CD4-positive, alpha-beta memory T cell (primary cell): ENCODE results near the gene GPR31. TPM values are rescaled to one million over a fixed set of nuclear protein-coding genes. Genes with fewer than 3 reads are reported as not detected.

Experiments
- CTCF ChIA-PET: fragments of 350-600 bp; sonication (Branson Sonifier 250); formaldehyde crosslinking; loops from one replicate; lab custom pipeline; 2021; ENCODE audit warnings: inconsistent platforms; ENCODE audit not compliant: partially characterized antibody; lab: Charles Lee
- POLR2A ChIA-PET: fragments of 350-600 bp; sonication (Branson Sonifier 250); formaldehyde crosslinking; loops from one replicate; lab custom pipeline; 2021; ENCODE audit not compliant: partially characterized antibody; lab: Charles Lee
- DNase-seq, 5 donors: peaks; one replicate each; pipeline versions ENCODE4 v3.0.0 to v3.0.0-alpha.2; 2020 to 2022; ENCODE audit warnings: mixed read lengths in 1 of 5
- H3K27ac ChIP-seq: one replicate; pipeline ENCODE4 v1.7.0; 2013; ENCODE audit warnings: low read depth, low read length
- H3K27me3 ChIP-seq: 2 replicates; pipeline ENCODE4 v1.7.0; 2013; ENCODE audit warnings: mild to moderate bottlenecking, low read length, moderate library complexity; ENCODE audit not compliant: insufficient read depth
- H3K36me3 ChIP-seq: 2 replicates; pipeline ENCODE4 v1.7.0; 2013; ENCODE audit warnings: mild to moderate bottlenecking, low read length, moderate library complexity; ENCODE audit not compliant: insufficient read depth
- H3K4me1 ChIP-seq: 2 replicates; pipeline ENCODE4 v1.7.0; 2013; ENCODE audit warnings: mild to moderate bottlenecking, low read length, moderate library complexity; ENCODE audit not compliant: insufficient read depth
- H3K4me3 ChIP-seq, 2 donors: one replicate each; pipeline ENCODE4 v1.7.0; 2013; ENCODE audit warnings: low read length in 2 of 2, mild to moderate bottlenecking in 1 of 2
- H3K9me3 ChIP-seq, 2 donors: one replicate each; pipeline ENCODE4 v1.7.0; 2013; ENCODE audit warnings: low read length in 2 of 2, control low read depth in 1 of 2; ENCODE audit not compliant: control insufficient read depth in 1 of 2
- H3K27ac Mint-ChIP-seq, 7 donors: one replicate each; pipeline ENCODE4 v1.8.0; 2020 to 2021; ENCODE audit warnings: mixed read lengths in 7 of 7, mild to moderate bottlenecking in 6 of 7, inconsistent platforms in 3 of 7, moderate library complexity in 3 of 7
- H3K27me3 Mint-ChIP-seq, 2 donors: one replicate each; pipeline ENCODE4 v1.8.0; 2020 to 2021; ENCODE audit warnings: mixed read lengths in 2 of 2
- H3K36me3 Mint-ChIP-seq, 2 donors: one replicate each; pipeline ENCODE4 v1.8.0; 2020 to 2021; ENCODE audit warnings: mixed read lengths in 2 of 2, inconsistent platforms in 1 of 2, mild to moderate bottlenecking in 1 of 2
- H3K4me1 Mint-ChIP-seq, 4 donors: one replicate each; pipeline ENCODE4 v1.8.0; 2020 to 2021; ENCODE audit warnings: mixed read lengths in 4 of 4, mild to moderate bottlenecking in 1 of 4
- H3K4me3 Mint-ChIP-seq, 8 donors: one replicate each; pipeline ENCODE4 v1.8.0; 2020 to 2021; ENCODE audit warnings: mixed read lengths in 8 of 8, mild to moderate bottlenecking in 7 of 8, moderate library complexity in 6 of 8, inconsistent platforms in 3 of 8
- H3K9me3 Mint-ChIP-seq, 8 donors: one replicate each; pipeline ENCODE4 v1.8.0; 2020 to 2021; ENCODE audit warnings: mixed read lengths in 8 of 8, mild to moderate bottlenecking in 5 of 8, inconsistent platforms in 3 of 8, moderate library complexity in 1 of 8
- intact Hi-C: fragments of 100-400 bp; cut with micrococcal nuclease; formaldehyde crosslinking; loops from one replicate; pipeline ENCODE4 v1.15.1; 2023
- polyA plus RNA-seq, 2 donors: library from polyadenylated mRNA; unstranded; fragments of 300-500 nt; fragmentation: Illumina TruSeq; gene quantifications; one replicate each; pipeline ENCODE4 v1.2.3, GENCODE V29; 2021
- total RNA-seq, 2 experiments: library from RNA; stranded (reverse); gene quantifications; one replicate each; pipeline ENCODE4 v1.2.3, GENCODE V29; 2021

Gene GPR31
- total and polyA plus RNA-seq, 4 experiments from 2014 or later, result not detected

DNA sequence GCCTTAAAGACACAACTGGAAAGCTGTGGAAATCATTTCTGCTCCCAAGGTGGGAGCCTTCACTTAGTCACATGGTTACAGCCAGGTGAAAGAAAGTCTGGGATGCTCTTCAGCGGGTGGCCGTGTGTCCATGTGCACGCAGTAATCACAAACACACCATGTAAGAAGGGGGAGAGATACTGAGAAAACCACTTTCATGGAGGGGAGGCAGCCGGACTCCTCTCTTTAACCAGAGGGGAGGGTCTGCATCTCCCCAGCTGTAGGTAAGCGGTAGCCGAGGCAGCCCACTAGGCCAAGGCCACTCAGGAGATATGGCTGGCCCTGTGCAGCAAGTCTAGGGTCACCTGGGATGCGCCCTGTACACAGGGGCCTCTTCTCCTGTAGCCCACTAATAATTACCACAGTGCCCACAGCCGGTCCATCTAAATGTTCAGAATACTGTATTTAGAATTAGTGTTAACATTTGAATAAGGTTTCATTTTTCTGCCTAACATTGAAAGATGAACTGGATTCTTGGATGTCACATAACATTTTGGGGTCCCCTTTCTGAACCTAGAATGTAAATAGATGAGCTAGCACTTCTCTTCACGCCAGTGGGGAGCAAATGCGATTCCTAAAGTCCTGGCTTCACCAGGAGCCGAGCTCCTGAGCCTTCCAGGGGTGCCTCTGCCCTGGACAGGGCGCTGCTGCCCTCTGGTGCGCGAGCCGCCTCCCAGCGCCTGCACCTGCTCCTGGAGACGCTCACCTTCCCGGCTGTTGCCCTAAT is 15.9 kb downstream of the GPR31 start:
- peak overlapping the region in 2 of 8 donors; percentile 63 to 69 for H3K4me3 Mint-ChIP-seq

DNA sequence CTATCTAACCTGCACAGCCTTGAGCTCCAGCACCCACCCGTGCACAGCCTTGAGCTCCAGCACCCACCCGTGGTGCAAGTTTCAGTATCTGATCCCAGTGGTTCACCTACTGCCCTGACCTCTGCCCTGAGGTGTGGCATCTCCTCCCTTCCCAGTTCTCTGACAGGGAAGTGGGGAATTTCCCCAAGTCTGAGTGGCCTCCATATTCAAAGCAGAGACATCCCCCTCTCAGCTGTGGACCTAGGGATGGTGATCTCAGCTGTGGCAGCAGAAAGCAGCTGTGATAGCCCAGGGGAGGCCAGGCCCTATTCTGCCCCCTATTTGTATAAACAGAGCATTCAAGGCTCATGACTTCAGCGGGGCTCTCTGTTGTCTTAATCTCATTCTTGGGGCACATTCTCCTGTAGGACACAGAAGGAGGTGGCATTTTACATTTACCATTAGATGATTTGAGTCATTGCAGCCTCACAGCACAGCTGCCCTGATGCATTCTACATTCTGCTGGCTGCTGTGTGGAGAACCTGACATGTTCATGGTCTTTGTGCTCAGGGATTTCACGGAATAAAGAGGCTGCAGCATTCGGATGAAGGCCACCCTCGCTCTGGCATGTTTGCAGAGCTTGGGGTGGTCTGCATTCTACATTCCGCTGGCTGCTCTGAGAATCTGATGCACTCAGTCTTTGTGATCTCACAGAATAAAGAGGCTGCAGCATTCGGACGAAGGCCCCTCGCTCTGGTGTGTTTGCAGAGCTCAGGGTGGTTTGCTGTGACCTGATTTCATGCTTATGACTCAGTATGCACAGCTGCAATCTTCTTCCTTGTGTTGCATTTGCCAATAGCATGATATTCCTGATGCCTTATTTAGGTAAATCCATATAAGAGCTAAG is 16.9 kb downstream of the GPR31 start:
- intact Hi-C loops, result loop anchor here (5.0 kb wide), 1 partner anchor 49 kb away; no protein-coding TSS in a partner anchor
- peak overlapping the region; percentile 58 to 83 (median 72) for H3K27ac Mint-ChIP-seq

More for the DNA sequence above, 15.9 kb downstream of the GPR31 start:
- ChIA-PET CTCF (interaction anchor here (0.6 to 9.8 kb wide), 42 partner anchors 9 to 371 kb away, joined by 3 to 121 read pairs (median 4); partner anchors contain the start of genes CCR6 and CEP43), POLR2A (interaction anchor here (0.6 to 3.5 kb wide), 12 partner anchors 13 to 186 kb away, joined by 3 to 15 read pairs (median 7); partner anchors contain the start of genes CEP43 and RNASET2)
- H3K36me3 ChIP-seq, result peaks cover 6% of the 10 kb centered on the region
- Mint-ChIP-seq H3K4me1 (peaks cover 24 to 51% (median 29%) of the 10 kb centered on the region in 4 donors), H3K36me3 (peaks cover 9 to 10% of the 10 kb centered on the region in 2 donors), H3K27ac (peak overlapping the region; percentile 72 to 91 (median 81)), H3K9me3 (no peaks in the 10 kb centered on the region), H3K27me3 (peaks cover 0 to 2% of the 10 kb centered on the region in 2 donors)
- H3K27me3 ChIP-seq, result no peaks in the 10 kb centered on the region
- peaks cover 17% of the 10 kb centered on the region for H3K4me1 ChIP-seq
- no peaks in the 10 kb centered on the region for H3K9me3 ChIP-seq
- peak in 4 of 5 donors; percentile 54 to 62 (median 56) for DNase-seq
- intact Hi-C loops, result loop anchor here (1.0 to 5.0 kb wide), 7 partner anchors 50 to 367 kb away; partner anchors contain the start of gene CEP43
- H3K4me3 ChIP-seq, result no peak overlapping the region
- no peak overlapping the region for H3K27ac ChIP-seq

DNA sequence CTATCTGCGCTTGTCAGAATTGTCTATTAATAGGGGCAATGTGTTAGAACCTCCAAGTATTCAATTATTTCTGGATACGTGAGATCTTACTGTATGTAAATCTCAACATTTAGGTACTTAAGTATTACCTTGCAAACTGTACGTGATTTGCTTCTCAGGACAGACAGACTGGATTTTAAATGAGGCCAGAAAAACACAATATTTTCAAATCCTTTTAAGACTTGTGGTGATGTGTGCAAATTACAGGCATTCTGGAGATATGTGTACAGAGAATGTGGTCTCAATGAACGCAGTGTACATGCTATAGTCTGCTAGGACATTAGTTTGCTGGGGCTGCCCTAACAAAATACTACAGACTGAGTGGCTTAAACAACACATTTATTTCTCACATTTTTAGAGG is 18.0 kb downstream of the GPR31 start:
- no peak overlapping the region for H3K4me3 Mint-ChIP-seq
- no peak overlapping the region for H3K27ac ChIP-seq
- H3K4me3 ChIP-seq, result no peak overlapping the region
- intact Hi-C loops, result loop anchor here (2.0 to 5.0 kb wide), 2 partner anchors 17 to 47 kb away; partner anchors contain the start of gene CCR6
- H3K9me3 Mint-ChIP-seq, result no peaks in the 10 kb centered on the region
- no peaks in the 10 kb centered on the region for H3K27me3 Mint-ChIP-seq
- no peaks in the 10 kb centered on the region for H3K27me3 ChIP-seq
- ChIA-PET POLR2A (interaction anchor here (0.6 to 3.5 kb wide), 5 partner anchors 17 to 188 kb away, joined by 3 to 21 read pairs (median 6); partner anchors contain the start of genes CCR6 and RNASET2), CTCF (interaction anchor here (1.0 to 9.8 kb wide), 11 partner anchors 13 to 365 kb away, joined by 3 to 121 read pairs (median 7); partner anchors contain the start of genes CCR6 and CEP43)
- peaks cover 25 to 28% of the 10 kb centered on the region in 2 donors for H3K36me3 Mint-ChIP-seq
- H3K4me1 Mint-ChIP-seq, result peaks cover 25 to 64% (median 34%) of the 10 kb centered on the region in 4 donors
- peak overlapping the region in 6 of 7 donors; percentile 1 to 83 (median 24) for H3K27ac Mint-ChIP-seq
- H3K9me3 ChIP-seq, result no peaks in the 10 kb centered on the region
- H3K4me1 ChIP-seq, result peaks cover 17% of the 10 kb centered on the region
- peaks cover 20% of the 10 kb centered on the region for H3K36me3 ChIP-seq
- DNase-seq, result no peak

More for the DNA sequence above, 16.9 kb downstream of the GPR31 start:
- peaks cover 14% of the 10 kb centered on the region for H3K36me3 ChIP-seq
- no peak overlapping the region for H3K4me3 ChIP-seq
- H3K27ac ChIP-seq, result no peak overlapping the region
- Mint-ChIP-seq H3K4me3 (peak overlapping the region in 2 of 8 donors; percentile 3 to 14), H3K36me3 (peaks cover 17 to 20% of the 10 kb centered on the region in 2 donors), H3K27me3 (no peaks in the 10 kb centered on the region), H3K4me1 (peaks cover 25 to 57% (median 30%) of the 10 kb centered on the region in 4 donors), H3K9me3 (no peaks in the 10 kb centered on the region)
- POLR2A ChIA-PET, result interaction anchor here (0.6 to 3.5 kb wide), 11 partner anchors 12 to 190 kb away, joined by 3 to 15 read pairs (median 8); partner anchors contain the start of gene RNASET2
- CTCF ChIA-PET, result interaction anchor here (1.0 to 9.8 kb wide), 31 partner anchors 8 to 370 kb away, joined by 3 to 121 read pairs (median 5); partner anchors contain the start of genes CCR6 and CEP43
- no peaks in the 10 kb centered on the region for H3K27me3 ChIP-seq
- H3K4me1 ChIP-seq, result peaks cover 17% of the 10 kb centered on the region
- no peak for DNase-seq
- H3K9me3 ChIP-seq, result no peaks in the 10 kb centered on the region

DNA sequence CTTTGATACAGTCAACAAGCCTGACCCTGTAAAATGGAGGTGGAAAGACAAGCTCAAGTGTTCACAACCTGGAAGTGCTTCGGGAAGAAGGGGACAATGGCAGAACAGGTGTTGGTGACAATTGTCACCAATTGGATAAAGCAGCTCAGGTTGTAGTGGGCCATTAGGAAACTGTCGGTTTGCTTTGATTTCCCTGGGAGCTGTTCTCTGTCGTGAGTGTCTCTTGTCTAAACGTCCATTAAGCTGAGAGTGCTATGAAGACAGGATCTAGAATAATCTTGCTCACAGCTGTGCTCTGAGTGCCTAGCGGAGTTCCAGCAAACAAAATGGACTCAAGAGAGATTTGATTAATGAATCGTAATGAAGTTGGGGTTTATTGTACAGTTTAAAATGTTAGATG is 19.9 kb downstream of the GPR31 start:
- no peak overlapping the region for H3K4me3 Mint-ChIP-seq
- POLR2A ChIA-PET, result interaction anchor here (0.9 to 3.2 kb wide), 3 partner anchors 15 to 183 kb away, joined by 3 to 21 read pairs (median 6); partner anchors contain the start of gene CCR6
- intact Hi-C loops, result loop anchor here (2.0 kb wide), 1 partner anchor 15 kb away; the partner anchor contains the start of gene CCR6
- H3K27me3 Mint-ChIP-seq, result no peaks in the 10 kb centered on the region
- Histone ChIP-seq H3K4me3 (no peak overlapping the region), H3K27me3 (no peaks in the 10 kb centered on the region), H3K27ac (no peak overlapping the region), H3K4me1 (peaks cover 22% of the 10 kb centered on the region), H3K36me3 (peaks cover 22% of the 10 kb centered on the region), H3K9me3 (no peaks in the 10 kb centered on the region)
- peak overlapping the region in 4 of 7 donors; percentile 20 to 53 (median 30) for H3K27ac Mint-ChIP-seq
- DNase-seq, result no peak
- CTCF ChIA-PET, result interaction anchor here (1.1 to 9.8 kb wide), 13 partner anchors 9 to 363 kb away, joined by 3 to 121 read pairs (median 6); partner anchors contain the start of gene CCR6
- H3K36me3 Mint-ChIP-seq, result peaks cover 34 to 36% of the 10 kb centered on the region in 2 donors
- peaks cover 32 to 77% (median 41%) of the 10 kb centered on the region in 4 donors for H3K4me1 Mint-ChIP-seq
- no peaks in the 10 kb centered on the region for H3K9me3 Mint-ChIP-seq

DNA sequence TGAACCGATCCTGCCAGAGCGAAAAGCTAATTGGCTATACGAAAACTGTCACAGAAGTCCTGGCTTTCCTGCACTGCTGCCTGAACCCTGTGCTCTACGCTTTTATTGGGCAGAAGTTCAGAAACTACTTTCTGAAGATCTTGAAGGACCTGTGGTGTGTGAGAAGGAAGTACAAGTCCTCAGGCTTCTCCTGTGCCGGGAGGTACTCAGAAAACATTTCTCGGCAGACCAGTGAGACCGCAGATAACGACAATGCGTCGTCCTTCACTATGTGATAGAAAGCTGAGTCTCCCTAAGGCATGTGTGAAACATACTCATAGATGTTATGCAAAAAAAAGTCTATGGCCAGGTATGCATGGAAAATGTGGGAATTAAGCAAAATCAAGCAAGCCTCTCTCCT is 20.7 kb downstream of the GPR31 start:
- Histone ChIP-seq H3K36me3 (peaks cover 22% of the 10 kb centered on the region), H3K9me3 (no peaks in the 10 kb centered on the region), H3K4me1 (peaks cover 19% of the 10 kb centered on the region), H3K27ac (no peak overlapping the region), H3K4me3 (no peak overlapping the region), H3K27me3 (no peaks in the 10 kb centered on the region)
- POLR2A ChIA-PET, result interaction anchor here (1.2 to 3.2 kb wide), 2 partner anchors 14 to 38 kb away, joined by 3 to 21 read pairs; partner anchors contain the start of gene CCR6
- peak overlapping the region in 4 of 7 donors; percentile 46 to 77 (median 66) for H3K27ac Mint-ChIP-seq
- H3K27me3 Mint-ChIP-seq, result no peaks in the 10 kb centered on the region
- CTCF ChIA-PET, result interaction anchor here (0.8 to 9.8 kb wide), 5 partner anchors 41 to 362 kb away, joined by 3 to 121 read pairs (median 4); no protein-coding TSS in a partner anchor
- peaks cover 31 to 81% (median 43%) of the 10 kb centered on the region in 4 donors for H3K4me1 Mint-ChIP-seq
- DNase-seq, result no peak
- H3K9me3 Mint-ChIP-seq, result no peaks in the 10 kb centered on the region
- H3K36me3 Mint-ChIP-seq, result peaks cover 36 to 40% of the 10 kb centered on the region in 2 donors
- no peak overlapping the region for H3K4me3 Mint-ChIP-seq
- intact Hi-C loops, result no loop called here

DNA sequence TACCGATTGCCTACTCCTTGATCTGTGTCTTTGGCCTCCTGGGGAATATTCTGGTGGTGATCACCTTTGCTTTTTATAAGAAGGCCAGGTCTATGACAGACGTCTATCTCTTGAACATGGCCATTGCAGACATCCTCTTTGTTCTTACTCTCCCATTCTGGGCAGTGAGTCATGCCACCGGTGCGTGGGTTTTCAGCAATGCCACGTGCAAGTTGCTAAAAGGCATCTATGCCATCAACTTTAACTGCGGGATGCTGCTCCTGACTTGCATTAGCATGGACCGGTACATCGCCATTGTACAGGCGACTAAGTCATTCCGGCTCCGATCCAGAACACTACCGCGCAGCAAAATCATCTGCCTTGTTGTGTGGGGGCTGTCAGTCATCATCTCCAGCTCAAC is 21.4 kb downstream of the GPR31 start:
- Histone ChIP-seq H3K9me3 (no peaks in the 10 kb centered on the region), H3K27me3 (no peaks in the 10 kb centered on the region), H3K27ac (no peak overlapping the region), H3K36me3 (peaks cover 22% of the 10 kb centered on the region), H3K4me1 (peaks cover 19% of the 10 kb centered on the region), H3K4me3 (no peak overlapping the region)
- peaks cover 40 to 43% of the 10 kb centered on the region in 2 donors for H3K36me3 Mint-ChIP-seq
- H3K27ac Mint-ChIP-seq, result peak overlapping the region in 2 of 7 donors; percentile 46 to 52
- no peak for DNase-seq
- peaks cover 28 to 82% (median 42%) of the 10 kb centered on the region in 4 donors for H3K4me1 Mint-ChIP-seq
- POLR2A ChIA-PET, result interaction anchor here (1.2 to 4.9 kb wide), 3 partner anchors 13 to 38 kb away, joined by 3 to 20 read pairs (median 4); partner anchors contain the start of gene CCR6
- intact Hi-C loops, result no loop called here
- no peak overlapping the region for H3K4me3 Mint-ChIP-seq
- CTCF ChIA-PET, result interaction anchor here (0.8 to 9.8 kb wide), 3 partner anchors 41 to 361 kb away, joined by 3 to 121 read pairs (median 4); no protein-coding TSS in a partner anchor
- H3K27me3 Mint-ChIP-seq, result no peaks in the 10 kb centered on the region
- H3K9me3 Mint-ChIP-seq, result no peaks in the 10 kb centered on the region
